AG04450 (cell line): Measurements from ENCODE around the gene AZGP1. TPM values are rescaled to one million over a fixed set of nuclear protein-coding genes. Genes with fewer than 3 reads are reported as not detected.
"Not testable (repeated sequence)": the region's sequence is repeated elsewhere in the genome, so short reads cannot be mapped to it uniquely, and the experiment has no call there.

Source experiments
- CTCF ChIA-PET: fragments of 300-600, 350-600 bp; formaldehyde crosslinking; extraction: SDS; loops from one replicate; lab custom pipeline; 2022; ENCODE audit warnings: antibody characterized with exemption, inconsistent platforms; lab: Charles Lee
- POLR2A ChIA-PET: fragments of 350-600 bp; formaldehyde crosslinking; extraction: SDS; loops from one replicate; lab custom pipeline; 2021; ENCODE audit warnings: antibody characterized with exemption, inconsistent platforms; lab: Yijun Ruan, JAX
- DNase-seq: peaks from one replicate; pipeline ENCODE4 v3.0.0-alpha.2; 2011; ENCODE audit warnings: low read depth, low spot score
- H3K27ac ChIP-seq: one replicate; pipeline ENCODE4 v1.5.1; 2012; ENCODE audit warnings: low read depth, low read length, control low read depth
- H3K27me3 ChIP-seq: one replicate; pipeline ENCODE4 v1.6.0; 2012; ENCODE audit warnings: low read length; ENCODE audit not compliant: control insufficient read depth, insufficient read depth
- H3K4me3 ChIP-seq: 2 replicates; pipeline ENCODE4 v1.5.1; 2011; ENCODE audit warnings: mild to moderate bottlenecking, low read depth, low read length, control low read depth
- H3K9me3 ChIP-seq: 2 replicates; pipeline ENCODE4 v1.5.1; 2012; ENCODE audit warnings: low read length; ENCODE audit not compliant: control insufficient read depth, insufficient read depth
- polyA plus RNA-seq: library from polyadenylated mRNA; depleted of rRNA; stranded (reverse); fragments of >200 nt; gene quantifications from 2 replicates; pipeline ENCODE4 v1.2.3, GENCODE V29; 2011
- TF ChIP-seq, protein P1 (sequence below): IDR thresholded peaks from 2 replicates; pipeline ENCODE4 v1.5.1; 2011; ENCODE audit warnings: low read depth, low read length, control low read depth, inconsistent platforms

The AZGP1 gene
- polyA plus RNA-seq, 1 experiment, result not detected

DNA sequence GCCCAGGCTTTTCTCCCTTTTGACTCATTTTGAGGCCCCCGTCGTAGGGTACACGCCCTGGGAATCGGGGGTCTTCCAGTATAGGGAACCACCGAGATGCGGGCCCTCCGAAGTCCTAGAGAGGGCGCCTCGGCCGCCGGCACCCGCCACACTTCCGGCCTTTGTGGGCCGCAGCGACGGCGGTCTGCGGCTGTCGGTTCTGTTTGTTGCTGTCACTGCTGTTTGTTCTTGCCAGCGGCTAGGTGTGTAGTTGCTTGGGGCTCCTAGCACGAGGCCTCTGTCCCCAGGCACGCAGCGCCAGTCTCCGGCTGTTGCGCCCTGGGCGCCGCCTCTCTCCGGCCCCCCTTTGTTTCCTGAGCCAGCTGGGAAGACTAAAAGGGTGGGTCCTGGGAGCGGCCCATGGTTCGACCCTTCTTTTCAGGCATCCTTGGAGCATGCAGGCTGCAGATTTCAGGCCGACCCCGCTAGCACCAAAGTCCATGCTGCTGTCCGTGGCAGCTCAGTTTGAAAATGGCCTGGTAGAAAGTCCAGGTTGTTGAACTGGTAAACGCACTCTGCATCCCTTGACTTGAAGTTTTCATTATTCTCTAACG is 21.8 kb upstream of the AZGP1 start:
- Histone ChIP-seq H3K27me3 (no peaks in the 10 kb centered on the region), H3K9me3 (no peaks in the 10 kb centered on the region; the same call in 1 of the 2 replicates), H3K4me3 (peak overlapping the region; percentile 39), H3K27ac (no peak overlapping the region)
- TF ChIP-seq, protein P1, sequence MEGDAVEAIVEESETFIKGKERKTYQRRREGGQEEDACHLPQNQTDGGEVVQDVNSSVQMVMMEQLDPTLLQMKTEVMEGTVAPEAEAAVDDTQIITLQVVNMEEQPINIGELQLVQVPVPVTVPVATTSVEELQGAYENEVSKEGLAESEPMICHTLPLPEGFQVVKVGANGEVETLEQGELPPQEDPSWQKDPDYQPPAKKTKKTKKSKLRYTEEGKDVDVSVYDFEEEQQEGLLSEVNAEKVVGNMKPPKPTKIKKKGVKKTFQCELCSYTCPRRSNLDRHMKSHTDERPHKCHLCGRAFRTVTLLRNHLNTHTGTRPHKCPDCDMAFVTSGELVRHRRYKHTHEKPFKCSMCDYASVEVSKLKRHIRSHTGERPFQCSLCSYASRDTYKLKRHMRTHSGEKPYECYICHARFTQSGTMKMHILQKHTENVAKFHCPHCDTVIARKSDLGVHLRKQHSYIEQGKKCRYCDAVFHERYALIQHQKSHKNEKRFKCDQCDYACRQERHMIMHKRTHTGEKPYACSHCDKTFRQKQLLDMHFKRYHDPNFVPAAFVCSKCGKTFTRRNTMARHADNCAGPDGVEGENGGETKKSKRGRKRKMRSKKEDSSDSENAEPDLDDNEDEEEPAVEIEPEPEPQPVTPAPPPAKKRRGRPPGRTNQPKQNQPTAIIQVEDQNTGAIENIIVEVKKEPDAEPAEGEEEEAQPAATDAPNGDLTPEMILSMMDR, result peak; percentile 23; the same call in 1 of the 2 replicates
- ChIA-PET POLR2A (no interaction called here), CTCF (interaction anchor here (9.0 kb wide), 1 partner anchor 56 kb away, joined by 174 read pairs; the partner anchor contains the start of gene ZSCAN21)
- DNase-seq, result no peak

DNA sequence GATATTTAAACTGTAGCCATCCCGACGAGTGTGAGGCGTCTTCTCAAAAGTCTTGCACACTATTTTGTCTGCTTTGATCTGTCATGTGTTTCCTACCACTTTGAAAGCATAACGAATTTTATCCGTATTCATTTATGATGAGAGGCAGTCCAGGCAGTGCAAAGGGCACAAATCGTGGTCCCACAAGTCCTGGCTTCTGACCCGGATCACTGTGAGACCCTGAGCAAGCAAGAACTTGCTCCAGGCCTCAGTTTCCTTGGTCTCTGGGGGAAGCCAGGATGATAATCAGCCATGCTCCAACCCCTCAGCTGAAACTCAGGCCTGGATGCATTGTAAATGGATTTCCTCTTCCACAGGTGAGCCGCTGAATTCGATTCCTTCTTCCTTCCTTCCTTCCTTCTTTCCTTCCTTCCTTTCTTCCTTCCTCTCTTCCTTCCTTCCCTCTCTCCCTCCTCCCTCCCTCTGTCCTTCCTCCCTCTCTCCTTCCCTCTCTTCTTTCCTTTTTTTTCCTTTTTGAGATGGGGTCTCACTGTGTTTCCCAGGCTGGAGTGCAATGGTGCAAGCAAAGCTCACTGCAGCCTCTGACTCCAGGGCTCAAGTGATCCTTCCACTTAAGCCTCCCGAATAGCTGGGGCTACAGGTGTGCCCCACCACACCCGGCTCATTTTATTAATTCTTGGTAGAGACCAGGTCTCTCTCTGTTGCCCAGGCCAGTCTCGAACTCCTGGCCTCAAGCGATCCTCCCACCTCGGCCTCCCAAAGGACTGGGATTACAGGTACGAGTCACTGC is 21.1 kb upstream of the AZGP1 start:
- Histone ChIP-seq H3K9me3 (no peaks in the 10 kb centered on the region; the same call in 1 of the 2 replicates), H3K4me3 (no peak overlapping the region), H3K27ac (no peak overlapping the region), H3K27me3 (no peaks in the 10 kb centered on the region)
- TF ChIP-seq, protein P1, result no peak
- DNase-seq, result no peak
- POLR2A ChIA-PET, result no interaction called here
- CTCF ChIA-PET, result interaction anchor here (1.6 to 9.0 kb wide), 2 partner anchors 57 to 86 kb away, joined by 4 to 174 read pairs; partner anchors contain the start of gene ZSCAN21

DNA sequence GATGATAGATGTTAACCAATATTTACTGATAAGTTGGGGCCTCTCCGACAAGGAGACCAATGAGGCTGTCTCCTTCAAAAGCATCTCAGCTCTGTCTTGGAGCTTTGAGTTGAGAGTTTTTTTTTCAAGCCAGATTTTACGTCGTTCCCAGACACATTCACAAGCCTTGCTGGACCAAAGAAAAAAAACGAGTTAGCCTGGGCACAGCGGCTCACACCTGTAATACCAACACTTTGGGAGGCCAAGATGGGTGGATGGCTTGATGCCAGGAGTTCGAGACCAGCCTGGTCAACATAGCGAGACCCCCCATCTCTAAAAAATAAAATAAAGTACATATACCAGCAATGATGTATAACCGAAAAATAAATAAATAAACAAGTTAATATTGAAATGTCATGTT is 19.0 kb upstream of the AZGP1 start:
- Histone ChIP-seq H3K27ac (no peak overlapping the region), H3K9me3 (no peaks in the 10 kb centered on the region; the same call in 1 of the 2 replicates), H3K4me3 (no peak overlapping the region), H3K27me3 (no peaks in the 10 kb centered on the region)
- TF ChIP-seq, protein P1, result no peak
- CTCF ChIA-PET, result interaction anchor here (0.7 to 9.0 kb wide), 10 partner anchors 15 to 136 kb away, joined by 3 to 174 read pairs (median 4); partner anchors contain the start of gene ZSCAN21
- DNase-seq, result no peak
- POLR2A ChIA-PET, result no interaction called here

DNA sequence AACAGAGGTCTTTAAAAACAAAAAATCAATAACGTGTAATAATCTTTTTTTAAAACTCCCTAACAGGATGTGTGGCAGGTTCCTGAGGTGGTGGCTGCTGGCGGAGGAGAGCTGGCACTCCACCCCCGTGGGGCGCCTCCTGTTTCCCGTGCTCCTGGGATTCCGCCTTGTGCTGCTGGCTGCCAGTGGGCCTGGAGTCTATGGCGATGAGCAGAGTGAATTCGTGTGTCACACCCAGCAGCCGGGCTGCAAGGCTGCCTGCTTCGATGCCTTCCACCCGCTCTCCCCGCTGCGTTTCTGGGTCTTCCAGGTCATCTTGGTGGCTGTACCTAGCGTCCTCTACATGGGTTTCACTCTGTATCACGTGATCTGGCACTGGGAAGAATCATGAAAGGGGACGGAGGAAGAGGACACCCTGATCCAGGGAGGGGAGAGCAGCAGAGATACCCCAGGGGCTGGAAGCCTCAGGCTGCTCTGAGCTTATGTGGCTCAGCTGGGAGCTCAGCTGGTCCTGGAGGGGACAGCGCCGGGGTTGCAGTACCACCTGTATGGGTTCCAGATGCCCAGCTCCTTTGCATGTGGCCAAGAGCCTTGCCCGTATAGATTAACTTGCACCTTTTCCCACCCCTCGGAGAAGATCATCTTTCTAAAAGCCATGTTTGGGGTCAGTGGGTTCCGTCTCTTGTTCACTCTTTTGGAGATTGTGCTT is 16.7 kb upstream of the AZGP1 start:
- TF ChIP-seq, protein P1, result no peak
- Histone ChIP-seq H3K4me3 (no peak overlapping the region), H3K27ac (no peak overlapping the region), H3K9me3 (no peaks in the 10 kb centered on the region; the same call in 1 of the 2 replicates), H3K27me3 (peaks cover 5% of the 10 kb centered on the region)
- ChIA-PET POLR2A (interaction anchor here (0.7 kb wide), 1 partner anchor 98 kb away, joined by 3 read pairs; no protein-coding TSS in a partner anchor), CTCF (interaction anchor here (0.6 to 9.0 kb wide), 6 partner anchors 9 to 109 kb away, joined by 3 to 174 read pairs (median 8); partner anchors contain the start of genes ZKSCAN1 and ZSCAN21)
- DNase-seq, result no peak

DNA sequence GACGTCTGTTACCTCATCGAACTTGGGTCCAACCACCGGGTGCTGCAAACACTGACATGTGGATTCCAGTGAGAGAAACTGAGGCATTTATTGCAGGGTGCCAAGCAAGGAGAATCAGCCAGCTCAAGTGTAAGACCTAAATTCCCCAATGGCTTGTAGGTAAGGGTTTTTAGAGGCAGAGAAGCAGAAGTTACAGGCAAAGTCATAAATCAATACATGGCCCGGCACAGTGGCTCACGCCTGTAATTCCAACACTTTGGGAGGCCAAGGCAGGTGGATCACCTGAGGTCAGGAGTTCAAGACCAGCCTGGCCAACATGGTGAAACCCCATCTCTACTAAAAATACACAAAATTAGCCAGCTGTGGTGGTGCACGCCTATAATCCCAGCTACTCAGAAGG is 15.7 kb upstream of the AZGP1 start:
- CTCF ChIA-PET, result interaction anchor here (0.6 to 9.0 kb wide), 11 partner anchors 10 to 526 kb away, joined by 3 to 174 read pairs (median 9); partner anchors contain the start of genes ZKSCAN1 and ZSCAN21
- H3K4me3 ChIP-seq, H3K27me3 ChIP-seq, DNase-seq, H3K9me3 ChIP-seq, H3K27ac ChIP-seq, POLR2A ChIA-PET: not testable (repeated sequence)
